Brain pericyte (primary cell): Measurements from ENCODE around the gene TRNT1.

Source experiments
- DNase-seq: peaks from one replicate; pipeline ENCODE4 v3.0.0-alpha.2; 2012; ENCODE audit warnings: low read depth, low spot score

Gene TRNT1

GRCh38 chr3:3177861-3178497, 51.2 kb downstream of the TRNT1 start:
- no peak for DNase-seq

GRCh38 chr3:3178498-3179328, 52.0 kb downstream of the TRNT1 start:
- no peak for DNase-seq

GRCh38 chr3:3179407-3180094, 52.8 kb downstream of the TRNT1 start, which contains the start of gene CRBN:
Gene CRBN, minus strand, starts transcription at chr3:3179691. Its CDS starts 4 bp downstream, at chr3:3179687.
- DNase-seq = peak; percentile 43

- no peak for DNase-seq
Measured at GRCh38 chr3:3180456-3180855, 53.7 kb downstream of the TRNT1 start.

GRCh38 chr3:3184876-3185275, 58.1 kb downstream of the TRNT1 start:
- DNase-seq = no peak

- DNase-seq = no peak
Measured at GRCh38 chr3:3189102-3189727, 62.5 kb downstream of the TRNT1 start.

- no peak for DNase-seq
Measured at GRCh38 chr3:3189961-3190360, 63.2 kb downstream of the TRNT1 start.

GRCh38 chr3:3191675-3192285, 65.0 kb downstream of the TRNT1 start:
- DNase-seq = no peak

GRCh38 chr3:3192286-3192675, 65.5 kb downstream of the TRNT1 start:
- no peak for DNase-seq

GRCh38 chr3:3194861-3195260, 68.1 kb downstream of the TRNT1 start:
- no peak for DNase-seq

- DNase-seq = no peak
Measured at GRCh38 chr3:3196148-3196861, 69.6 kb downstream of the TRNT1 start.
